Prostate gland (tissue), 2 donors: ENCODE measurements around the gene CTDNEP1. TPM values are rescaled to one million over a fixed set of nuclear protein-coding genes. Genes with fewer than 3 reads are reported as not detected.

Experiments used
- DNase-seq: peaks from one replicate; pipeline ENCODE4 v3.0.0-alpha.2; 2019; ENCODE audit warnings: low spot score
- H3K27ac ChIP-seq, 2 donors: fragments of 200-600 bp; sonication (generic); 2 replicates each; pipeline ENCODE4 v1.5.1; 2017 to 2019
- H3K27me3 ChIP-seq: fragments of 200-600 bp; sonication (generic); replicated peaks from 2 replicates; pipeline ENCODE4 v1.5.1; 2019; ENCODE audit not compliant: insufficient read depth
- H3K36me3 ChIP-seq, 2 donors: fragments of 200-600 bp; sonication (generic); 1 replicate in 1 of 2; 2 replicates in 1 of 2; pipeline versions ENCODE4 v1.5.1 to v1.8.1; 2017 to 2019
- H3K4me1 ChIP-seq: fragments of 200-600 bp; sonication (generic); replicated peaks from 2 replicates; pipeline ENCODE4 v1.5.1; 2019
- H3K4me3 ChIP-seq, 2 donors: fragments of 200-600 bp; sonication (generic); 2 replicates each; pipeline ENCODE4 v1.5.1; 2017 to 2019
- H3K9me3 ChIP-seq: fragments of 200-600 bp; sonication (generic); 2 replicates; pipeline ENCODE4 v1.5.1; 2017
- CTCF ChIP-seq, 4 experiments: fragments of 200-600 bp in 2 of 4; fragments of 450-650 bp in 2 of 4; sonication (generic) in 2 of 4; IDR thresholded peaks; 1 replicate in 3 of 4; 2 replicates in 1 of 4; pipeline ENCODE4 v1.5.1; 2016 to 2019; ENCODE audit warnings: antibody characterized with exemption in 4 of 4, mild to moderate bottlenecking in 2 of 4, moderate library complexity in 2 of 4
- POLR2A ChIP-seq: fragments of 450-650 bp; IDR thresholded peaks from one replicate; pipeline ENCODE4 v1.6.1; 2016; ENCODE audit warnings: antibody characterized with exemption, mild to moderate bottlenecking
- POLR2AphosphoS5 ChIP-seq: sonication (generic); formaldehyde crosslinking; IDR thresholded peaks from one replicate; pipeline ENCODE4 v1.6.1; 2017; ENCODE audit warnings: antibody characterized with exemption
- WGBS: methylation state at CpG from one replicate; pipeline ENCODE4 v1.1.5; 2018; 5-methylcytosine and 5-hydroxymethylcytosine counted together
- intact Hi-C: fragments of 100-400 bp; cut with DNase I; formaldehyde crosslinking; loops from one replicate; pipeline ENCODE4 v1.14.2; 2022
- total RNA-seq, 2 donors: library from RNA; depleted of rRNA; stranded (reverse); fragments of >200 nt; gene quantifications; one replicate each; pipeline ENCODE4 v1.1.0, GENCODE V29; 2016

CTDNEP1 gene
- total RNA-seq, 2 donors from 2014 or later, result 61.2 to 107 TPM

- TF ChIP-seq POLR2A (peak; percentile 43), POLR2AphosphoS5 (peak; percentile 63), CTCF (IDR thresholded peaks at IDR 0.05) (peak in 3 of 4 experiments; percentile 58 to 62 (median 58))
- H3K27me3 ChIP-seq, result no peaks in the 10 kb centered on the region
- H3K9me3 ChIP-seq, result no peaks in the 10 kb centered on the region
- 3% methylated on average over 35 of the region's 55 CpGs for WGBS
- peak; percentile 88 for DNase-seq
- H3K36me3 ChIP-seq, result no peaks in the 10 kb centered on the region
- intact Hi-C loops, result loop anchor here (2.0 kb wide), 1 partner anchor 28 kb away; the partner anchor contains the start of gene SLC2A4
- peak within 1 kb of the TSS; percentile 100 for H3K27ac ChIP-seq
- peaks cover 13% of the 10 kb centered on the region for H3K4me1 ChIP-seq
- H3K4me3 ChIP-seq, result peak within 1 kb of the TSS; percentile 98
Observed at GRCh38 chr17:7252176-7253043, 876 bp upstream of the CTDNEP1 start, which contains the start of gene ELP5. Gene ELP5, plus strand, starts transcription at chr17:7252215. Its CDS starts 336 bp downstream, at chr17:7252551.

- Histone ChIP-seq H3K36me3 (peaks cover 0 to 2% of the 10 kb centered on the region in 2 donors), H3K27me3 (no peaks in the 10 kb centered on the region), H3K4me1 (peaks cover 13% of the 10 kb centered on the region), H3K27ac (peak overlapping the region; percentile 100), H3K4me3 (peak overlapping the region; percentile 98), H3K9me3 (no peaks in the 10 kb centered on the region)
- intact Hi-C loops, result no loop called here
- TF ChIP-seq POLR2A (no peak), CTCF (IDR thresholded peaks at IDR 0.05) (no peak), POLR2AphosphoS5 (no peak)
- WGBS, result under 1% methylated on average over 45 of the region's 55 CpGs
- DNase-seq, result no peak
Observed at GRCh38 chr17:7250695-7251627, 573 bp downstream of the CTDNEP1 start.

- Histone ChIP-seq H3K4me1 (peaks cover 13% of the 10 kb centered on the region), H3K36me3 (peaks cover 0 to 6% of the 10 kb centered on the region in 2 donors)
Observed at GRCh38 chr17:7249830-7250229, 1.7 kb downstream of the CTDNEP1 start.

DNA sequence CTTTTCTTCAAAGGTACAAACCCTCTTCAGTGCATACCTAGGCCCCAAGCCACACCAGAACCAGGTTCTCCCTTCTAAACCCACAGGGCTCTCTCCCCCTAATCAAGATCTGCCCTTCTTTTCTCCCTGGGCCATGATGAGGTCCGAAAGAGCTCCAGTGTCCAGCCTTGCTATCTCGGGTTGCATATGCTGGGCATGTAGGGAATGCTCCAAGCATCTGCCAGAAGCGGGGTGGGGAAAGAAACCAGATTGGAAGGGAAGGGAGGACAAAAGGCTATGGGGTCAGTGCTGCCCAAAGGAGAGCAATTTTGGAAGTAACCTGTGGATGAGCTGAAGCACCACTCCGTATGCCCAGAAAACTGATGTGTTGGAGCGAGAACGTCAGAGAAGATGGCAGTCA, 2.3 kb downstream of the CTDNEP1 start:
- Histone ChIP-seq H3K4me1 (peaks cover 13% of the 10 kb centered on the region), H3K27ac (peak overlapping the region in 1 of 2 donors; percentile 100), H3K9me3 (no peaks in the 10 kb centered on the region), H3K4me3 (no peak overlapping the region), H3K27me3 (no peaks in the 10 kb centered on the region), H3K36me3 (peaks cover 0 to 9% of the 10 kb centered on the region in 2 donors)
- TF ChIP-seq POLR2A, result no peak
- no peak for TF ChIP-seq CTCF (IDR thresholded peaks at IDR 0.05)
- TF ChIP-seq POLR2AphosphoS5, result no peak
- intact Hi-C loops, result no loop called here
- DNase-seq, result no peak
- 80% methylated on average over 6 of the region's 6 CpGs for WGBS

More at GRCh38 chr17:7249830-7250229, 1.7 kb downstream of the CTDNEP1 start:
- Histone ChIP-seq H3K4me3 (peak overlapping the region in 1 of 2 donors; percentile 98), H3K27ac (peak overlapping the region in 1 of 2 donors; percentile 100), H3K27me3 (no peaks in the 10 kb centered on the region), H3K9me3 (no peaks in the 10 kb centered on the region)
- DNase-seq, result no peak
- intact Hi-C loops, result no loop called here
- WGBS, result 93% methylated on average over 7 of the region's 7 CpGs
- TF ChIP-seq POLR2A (no peak), POLR2AphosphoS5 (no peak), CTCF (IDR thresholded peaks at IDR 0.05) (no peak)
